Measurements from ENCODE around the gene SMCO2.

DNA sequence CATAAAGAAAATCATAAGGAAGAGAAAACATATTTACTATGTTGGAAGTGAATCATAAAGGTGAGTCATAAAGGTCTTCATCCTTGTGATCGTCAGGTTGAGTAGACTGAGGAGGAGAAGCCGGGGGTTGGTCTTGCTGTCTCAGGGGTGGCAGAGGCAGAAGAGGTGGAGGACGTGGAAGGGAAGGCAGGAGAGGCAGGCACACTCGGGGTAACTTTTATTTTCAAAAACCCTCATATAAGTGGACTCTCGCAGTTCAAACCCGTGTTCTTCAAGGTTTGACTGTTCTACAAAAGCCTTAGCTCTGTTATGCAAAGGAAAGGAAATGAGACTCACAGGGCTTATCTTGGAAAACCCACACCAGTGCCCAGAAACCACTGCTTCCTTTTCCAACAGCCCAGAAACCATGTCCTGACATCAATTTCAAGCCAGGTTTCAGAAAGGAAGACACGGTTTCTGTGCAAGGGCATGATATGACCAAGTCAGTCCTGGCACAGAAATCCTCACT, 14.0 kb downstream of the SMCO2 start:
- TF ChIP-seq POLR2A (IDR thresholded peaks at IDR 0.05; ENCODE audit: low read depth, low read length) (no peak), CEBPB (IDR thresholded peaks at IDR 0.05; ENCODE audit: low read depth, low read length) (no peak)
- TF ChIP-seq, protein P1, sequence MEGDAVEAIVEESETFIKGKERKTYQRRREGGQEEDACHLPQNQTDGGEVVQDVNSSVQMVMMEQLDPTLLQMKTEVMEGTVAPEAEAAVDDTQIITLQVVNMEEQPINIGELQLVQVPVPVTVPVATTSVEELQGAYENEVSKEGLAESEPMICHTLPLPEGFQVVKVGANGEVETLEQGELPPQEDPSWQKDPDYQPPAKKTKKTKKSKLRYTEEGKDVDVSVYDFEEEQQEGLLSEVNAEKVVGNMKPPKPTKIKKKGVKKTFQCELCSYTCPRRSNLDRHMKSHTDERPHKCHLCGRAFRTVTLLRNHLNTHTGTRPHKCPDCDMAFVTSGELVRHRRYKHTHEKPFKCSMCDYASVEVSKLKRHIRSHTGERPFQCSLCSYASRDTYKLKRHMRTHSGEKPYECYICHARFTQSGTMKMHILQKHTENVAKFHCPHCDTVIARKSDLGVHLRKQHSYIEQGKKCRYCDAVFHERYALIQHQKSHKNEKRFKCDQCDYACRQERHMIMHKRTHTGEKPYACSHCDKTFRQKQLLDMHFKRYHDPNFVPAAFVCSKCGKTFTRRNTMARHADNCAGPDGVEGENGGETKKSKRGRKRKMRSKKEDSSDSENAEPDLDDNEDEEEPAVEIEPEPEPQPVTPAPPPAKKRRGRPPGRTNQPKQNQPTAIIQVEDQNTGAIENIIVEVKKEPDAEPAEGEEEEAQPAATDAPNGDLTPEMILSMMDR (conservative IDR thresholded peaks at IDR 0.05; ENCODE audit: low read depth, low read length): no peak
